IgD-negative memory B cell (primary cell): ENCODE results near the gene ECM1. TPM values are rescaled to one million over a fixed set of nuclear protein-coding genes. Genes with fewer than 3 reads are reported as not detected.
A peak's percentile ranks its signal among the peaks of the same experiment; 100 is the strongest.

ENCODE experiments used
- H3K27ac Mint-ChIP-seq, 3 donors: one replicate each; pipeline ENCODE4 v1.8.0; 2020 to 2022; ENCODE audit warnings: mild to moderate bottlenecking in 3 of 3, mixed read lengths in 3 of 3, moderate library complexity in 1 of 3
- H3K27me3 Mint-ChIP-seq: one replicate; pipeline ENCODE4 v1.8.0; 2021; ENCODE audit warnings: mixed read lengths
- H3K36me3 Mint-ChIP-seq: one replicate; pipeline ENCODE4 v1.8.0; 2020; ENCODE audit warnings: mild to moderate bottlenecking, mixed read lengths
- H3K4me1 Mint-ChIP-seq, 3 donors: one replicate each; pipeline ENCODE4 v1.8.0; 2020 to 2022; ENCODE audit warnings: mixed read lengths in 3 of 3, mild to moderate bottlenecking in 1 of 3
- H3K4me3 Mint-ChIP-seq, 4 donors: one replicate each; pipeline ENCODE4 v1.8.0; 2020 to 2022; ENCODE audit warnings: mild to moderate bottlenecking in 4 of 4, mixed read lengths in 4 of 4, moderate library complexity in 3 of 4
- H3K9me3 Mint-ChIP-seq, 3 donors: one replicate each; pipeline ENCODE4 v1.8.0; 2020 to 2021; ENCODE audit warnings: mixed read lengths in 3 of 3, mild to moderate bottlenecking in 1 of 3
- polyA plus RNA-seq: library from polyadenylated mRNA; unstranded; fragments of 300-500 nt; fragmentation: Illumina TruSeq; gene quantifications from one replicate; pipeline ENCODE4 v1.2.3, GENCODE V29; 2021

The ECM1 gene
- polyA plus RNA-seq, 1 donor from 2014 or later, result 0.11 TPM

DNA sequence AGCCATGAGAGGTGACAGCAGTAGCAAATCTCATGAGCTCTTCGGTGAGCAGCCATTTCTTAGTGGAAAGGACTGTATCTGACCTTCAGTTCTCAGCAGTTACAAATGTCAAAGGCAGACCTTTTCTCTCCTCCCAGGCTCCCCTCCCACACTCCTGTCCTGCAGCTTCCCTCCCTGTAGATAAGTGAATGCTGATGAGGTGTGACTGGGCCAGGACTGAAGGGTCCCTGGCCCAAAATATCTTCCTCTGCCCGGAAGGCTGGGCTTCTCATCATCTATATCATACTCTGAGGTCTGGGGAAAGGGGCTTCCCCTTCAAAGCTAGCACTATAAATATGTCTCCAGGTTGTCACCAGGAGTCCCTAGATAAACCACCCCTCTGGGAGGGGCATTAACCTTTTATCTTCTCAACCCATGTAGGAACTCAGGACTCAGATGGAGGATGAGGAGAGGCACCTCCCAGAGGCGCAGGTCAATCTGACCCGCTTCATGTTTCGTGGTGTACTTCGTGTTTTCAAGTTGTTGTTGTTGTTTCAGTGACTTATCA is 37.6 kb downstream of the ECM1 start:
- peaks cover 0 to 3% (median 0%) of the 10 kb centered on the region in 3 donors for H3K9me3 Mint-ChIP-seq
- H3K4me1 Mint-ChIP-seq, result peaks cover 3 to 7% (median 4%) of the 10 kb centered on the region in 3 donors
- H3K4me3 Mint-ChIP-seq, result no peak overlapping the region
- no peak overlapping the region for H3K27ac Mint-ChIP-seq
- H3K36me3 Mint-ChIP-seq, result no peaks in the 10 kb centered on the region
- peaks cover 25% of the 10 kb centered on the region for H3K27me3 Mint-ChIP-seq

DNA sequence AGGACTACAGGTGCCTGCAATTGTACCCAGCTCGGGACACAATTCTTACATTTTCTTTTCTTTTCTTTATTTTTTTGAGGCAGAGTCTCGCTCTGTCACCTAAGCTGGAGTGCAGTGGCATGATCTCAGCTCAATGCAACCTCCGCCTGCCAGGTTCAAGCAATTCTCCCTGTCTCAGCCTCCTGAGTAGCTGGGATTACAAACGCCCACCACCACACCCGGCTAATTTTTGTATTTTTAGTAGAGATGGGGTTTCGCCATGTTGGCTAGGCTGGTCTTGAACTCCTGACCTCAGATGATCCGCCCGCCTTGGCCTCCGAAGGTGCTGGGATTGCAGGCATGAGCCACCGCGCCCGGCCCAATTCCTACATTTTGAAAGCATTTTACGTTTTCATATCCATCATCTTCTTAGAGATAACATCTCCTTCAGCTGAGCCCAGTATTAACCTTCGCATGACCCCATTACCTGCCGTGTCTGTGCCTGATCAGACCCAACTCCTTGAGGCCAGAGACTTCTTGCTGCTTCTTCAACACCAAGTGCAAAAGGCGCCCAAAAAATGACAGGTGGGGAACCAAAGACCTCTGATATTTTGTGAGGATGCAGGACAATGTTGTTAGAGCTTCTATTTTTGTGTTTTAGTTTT is 38.5 kb downstream of the ECM1 start:
- Mint-ChIP-seq H3K27me3 (peaks cover 28% of the 10 kb centered on the region), H3K36me3 (no peaks in the 10 kb centered on the region), H3K4me1 (peaks cover 3 to 11% (median 9%) of the 10 kb centered on the region in 3 donors), H3K27ac (peak overlapping the region in 1 of 3 donors; percentile 39), H3K4me3 (no peak overlapping the region), H3K9me3 (peaks cover 0 to 3% (median 0%) of the 10 kb centered on the region in 3 donors)

DNA sequence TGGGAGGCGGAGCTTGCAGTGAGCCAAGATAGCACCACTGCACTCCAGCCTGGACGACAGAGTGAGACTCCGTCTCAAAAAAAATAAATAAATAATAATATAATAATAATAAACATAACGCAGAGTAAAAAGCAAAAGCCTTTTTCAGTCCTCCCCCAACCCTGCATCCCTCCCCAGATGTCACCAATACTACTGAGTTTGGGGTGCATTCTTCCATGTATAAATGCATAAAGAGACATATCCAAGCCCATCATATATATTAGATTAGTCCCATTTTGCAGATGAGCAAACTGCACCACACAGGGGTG is 40.4 kb downstream of the ECM1 start:
- H3K4me3 Mint-ChIP-seq, result peak overlapping the region; percentile 70 to 92 (median 81)

DNA sequence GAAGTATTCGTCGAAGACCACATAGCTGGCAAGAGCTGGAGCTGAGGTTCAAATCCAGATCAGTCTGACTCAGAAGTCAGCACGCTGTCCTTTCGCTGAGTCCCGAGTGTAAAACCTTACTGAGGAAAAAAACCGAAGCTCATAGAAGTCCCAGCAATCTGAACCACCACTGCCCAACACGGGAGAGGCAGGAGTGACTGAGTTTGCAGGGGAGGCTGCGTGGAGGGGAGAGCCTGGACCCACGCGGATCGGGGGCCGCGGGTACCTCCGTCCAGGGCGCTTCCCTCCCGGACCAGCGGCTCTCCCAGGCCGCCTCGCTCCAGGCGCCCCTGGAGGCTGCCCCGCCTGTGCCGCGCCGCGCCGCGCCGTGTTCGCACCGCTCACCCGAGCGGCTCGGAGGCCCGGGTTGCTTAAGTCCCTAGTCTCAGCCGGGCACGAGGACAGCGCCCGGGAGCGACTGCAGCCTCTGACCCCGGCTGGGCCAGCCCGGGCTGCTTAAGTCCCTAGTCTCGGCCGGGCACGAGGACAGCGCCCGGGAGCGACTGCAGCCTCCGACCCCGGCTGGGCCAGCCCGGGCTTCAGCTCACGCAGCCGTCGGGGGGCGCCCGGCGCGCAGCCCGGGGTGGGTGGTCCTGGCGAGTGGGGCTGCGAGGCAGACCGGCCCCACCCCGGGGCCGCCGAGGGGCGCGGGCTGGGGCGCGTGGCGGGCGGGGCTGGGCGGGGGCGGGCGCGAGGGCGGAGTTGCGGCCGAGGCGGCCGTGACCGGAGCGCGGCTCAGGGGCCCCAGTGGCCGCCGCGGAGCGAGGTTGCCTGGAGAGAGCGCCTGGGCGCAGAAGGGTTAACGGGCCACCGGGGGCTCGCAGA is 41.0 kb downstream of the ECM1 start, which contains the start of gene ADAMTSL4:
Gene ADAMTSL4, plus strand, starts transcription at position 777 of the 864 bp plus-strand sequence. CDS start 2,881 bp downstream, outside the sequence.
- Mint-ChIP-seq H3K27me3 (peaks cover 29% of the 10 kb centered on the region), H3K4me3 (peak within 1 kb of the TSS; percentile 75 to 92 (median 83)), H3K27ac (no peak within 1 kb of the TSS), H3K36me3 (no peaks in the 10 kb centered on the region), H3K4me1 (peaks cover 12 to 22% (median 13%) of the 10 kb centered on the region in 3 donors), H3K9me3 (peaks cover 0 to 3% (median 0%) of the 10 kb centered on the region in 3 donors)

More for the DNA sequence above, 40.4 kb downstream of the ECM1 start:
- Mint-ChIP-seq H3K36me3 (no peaks in the 10 kb centered on the region), H3K27me3 (peaks cover 34% of the 10 kb centered on the region), H3K9me3 (peaks cover 0 to 3% (median 0%) of the 10 kb centered on the region in 3 donors), H3K27ac (no peak overlapping the region), H3K4me1 (peaks cover 12 to 22% (median 13%) of the 10 kb centered on the region in 3 donors)

DNA sequence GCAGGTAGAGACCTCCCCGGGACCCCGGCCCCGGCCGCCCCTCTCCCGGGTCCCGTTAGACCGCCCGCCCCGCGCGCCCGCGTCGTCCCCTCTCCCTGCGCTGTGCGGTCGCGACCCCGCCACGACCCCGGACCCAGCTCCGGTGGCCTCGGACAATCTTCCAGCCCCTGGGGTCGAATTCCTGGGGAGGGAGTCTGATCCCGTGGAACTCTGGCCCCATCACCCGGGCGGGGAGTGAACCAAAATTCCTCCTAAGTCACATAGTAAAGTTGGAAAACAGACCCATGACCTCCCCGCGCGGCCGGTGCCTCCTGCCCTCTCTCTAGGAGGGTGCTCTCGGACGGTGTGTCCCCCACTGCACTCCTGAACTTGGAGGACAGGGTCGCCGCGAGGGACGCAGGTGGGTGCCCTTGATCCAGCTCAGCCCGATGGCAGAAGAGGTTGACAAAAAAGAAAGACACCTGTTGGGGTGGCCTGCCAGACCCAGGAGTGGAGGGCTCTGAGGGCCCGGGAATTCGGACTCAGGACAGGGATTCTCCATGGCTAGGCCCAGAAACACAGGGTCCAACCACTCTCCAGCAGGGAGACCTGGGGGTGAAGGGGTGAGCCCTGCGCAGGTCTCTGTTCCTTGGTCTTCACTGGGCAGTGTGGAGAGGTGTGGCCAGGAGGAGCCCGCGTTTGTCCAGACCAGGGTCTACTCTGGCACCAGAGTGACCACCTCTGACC is 41.8 kb downstream of the ECM1 start:
- H3K4me1 Mint-ChIP-seq, result peaks cover 12 to 22% (median 13%) of the 10 kb centered on the region in 3 donors
- peaks cover 29% of the 10 kb centered on the region for H3K27me3 Mint-ChIP-seq
- H3K9me3 Mint-ChIP-seq, result peaks cover 0 to 3% (median 0%) of the 10 kb centered on the region in 3 donors
- H3K27ac Mint-ChIP-seq, result no peak overlapping the region
- peak overlapping the region; percentile 68 to 88 (median 82) for H3K4me3 Mint-ChIP-seq
- peaks cover 2% of the 10 kb centered on the region for H3K36me3 Mint-ChIP-seq

DNA sequence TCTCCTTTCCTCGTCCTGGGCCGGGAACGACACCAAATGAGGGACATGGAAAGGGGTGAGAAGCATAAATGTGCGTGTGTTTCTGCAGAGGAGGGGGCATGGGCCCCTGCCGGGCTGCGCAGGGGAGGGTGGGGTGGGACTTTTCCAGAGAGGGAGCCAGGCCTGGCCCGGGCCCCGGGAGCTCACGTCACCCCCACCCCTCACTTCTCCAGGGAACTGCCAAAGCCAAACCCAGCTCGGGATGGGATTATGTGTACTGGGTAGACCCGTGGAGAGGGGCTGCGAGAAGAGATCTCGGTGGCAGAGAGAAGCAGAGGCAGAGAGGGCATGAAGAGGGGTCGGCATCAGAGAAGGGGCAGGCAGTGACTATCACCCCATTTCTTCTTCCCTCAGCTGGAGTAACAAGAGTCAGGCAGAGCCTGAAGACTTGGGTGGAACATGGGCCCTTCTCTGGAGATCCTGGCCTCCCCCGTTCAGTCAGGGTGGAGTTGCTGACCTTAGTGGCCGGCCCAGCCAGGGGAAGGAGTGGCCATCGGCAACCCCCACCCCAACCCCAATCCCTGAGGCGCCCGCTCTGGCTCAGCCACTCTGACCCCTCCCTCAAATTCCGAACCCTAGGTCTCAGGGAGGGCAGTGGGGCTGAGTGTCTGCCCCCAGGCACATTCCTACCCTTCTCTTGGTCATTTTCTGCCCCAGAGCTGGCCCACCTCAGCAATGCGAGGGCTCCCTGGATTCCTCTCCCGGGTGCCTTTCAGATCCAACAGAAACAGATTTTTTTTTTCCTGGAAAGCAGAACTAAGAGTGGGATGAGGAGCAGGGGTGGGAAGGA is 42.5 kb downstream of the ECM1 start:
- Mint-ChIP-seq H3K4me3 (peak overlapping the region; percentile 38 to 67 (median 52)), H3K9me3 (peaks cover 0 to 3% (median 0%) of the 10 kb centered on the region in 3 donors), H3K4me1 (peaks cover 12 to 22% (median 13%) of the 10 kb centered on the region in 3 donors), H3K36me3 (peaks cover 2% of the 10 kb centered on the region), H3K27me3 (peaks cover 29% of the 10 kb centered on the region), H3K27ac (no peak overlapping the region)

DNA sequence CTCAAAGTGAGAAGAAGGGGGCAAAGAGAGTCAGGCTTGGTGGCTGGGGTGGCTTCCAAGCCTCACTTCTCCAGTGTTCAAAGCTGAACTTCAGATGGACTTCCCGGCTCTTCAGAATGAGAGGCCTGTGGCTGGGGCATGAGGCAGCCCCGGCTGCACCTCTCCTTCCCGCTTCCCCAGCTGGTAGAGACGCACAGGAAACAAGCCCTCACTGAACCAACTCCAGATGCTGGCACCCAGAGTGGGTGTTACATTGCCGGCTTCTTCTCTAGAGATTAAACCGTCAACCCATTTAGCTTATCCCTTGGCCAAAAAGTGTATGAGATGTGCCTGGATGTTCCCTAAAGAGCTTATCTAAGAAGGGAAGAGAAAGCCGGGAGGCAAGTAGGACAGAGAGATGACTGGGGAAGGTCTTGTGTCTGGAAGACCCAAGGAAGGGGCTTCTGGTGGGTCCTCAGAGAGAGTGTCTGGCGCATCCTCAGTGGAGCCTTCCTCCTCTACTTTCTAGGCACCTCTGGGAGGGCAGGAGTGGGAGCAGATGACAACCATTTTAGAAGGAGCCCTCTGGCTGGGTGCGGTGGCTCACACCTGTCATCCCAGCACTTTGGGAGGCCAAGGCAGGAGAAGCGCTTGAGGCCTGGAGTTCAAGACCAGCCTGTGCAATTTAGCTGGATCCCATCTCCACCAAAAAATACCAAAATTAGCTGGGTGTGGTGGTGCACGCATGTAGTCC is 43.3 kb downstream of the ECM1 start:
- H3K36me3 Mint-ChIP-seq, result peaks cover 2% of the 10 kb centered on the region
- H3K27ac Mint-ChIP-seq, result peak overlapping the region in 1 of 3 donors; percentile 53
- peak overlapping the region in 2 of 4 donors; percentile 58 to 71 for H3K4me3 Mint-ChIP-seq

DNA sequence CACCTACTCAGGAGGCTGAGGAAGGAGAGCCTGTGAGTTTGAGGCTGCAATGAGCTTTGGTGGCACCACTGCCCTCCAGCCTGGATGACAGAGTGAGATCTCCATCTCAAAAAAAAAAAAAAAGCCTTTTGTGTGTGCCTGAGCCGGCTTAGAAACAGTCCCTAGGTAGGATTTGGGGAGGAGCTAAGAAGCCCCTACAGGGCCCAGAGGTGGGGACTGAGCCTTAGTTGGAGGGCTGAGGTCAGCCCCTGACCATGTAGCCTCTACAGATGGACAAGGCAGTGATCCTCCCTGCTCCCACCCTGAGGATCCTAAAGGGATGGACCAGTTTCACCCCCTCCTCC is 43.8 kb downstream of the ECM1 start:
- H3K36me3 Mint-ChIP-seq, result peaks cover 2% of the 10 kb centered on the region
- H3K4me1 Mint-ChIP-seq, result peaks cover 12 to 24% (median 13%) of the 10 kb centered on the region in 3 donors
- no peak overlapping the region for H3K27ac Mint-ChIP-seq
- peaks cover 19% of the 10 kb centered on the region for H3K27me3 Mint-ChIP-seq
- peak overlapping the region in 2 of 4 donors; percentile 58 for H3K4me3 Mint-ChIP-seq
- H3K9me3 Mint-ChIP-seq, result peaks cover 0 to 3% (median 0%) of the 10 kb centered on the region in 3 donors

More for the DNA sequence above, 43.3 kb downstream of the ECM1 start:
- Mint-ChIP-seq H3K4me1 (peaks cover 12 to 24% (median 13%) of the 10 kb centered on the region in 3 donors), H3K27me3 (peaks cover 23% of the 10 kb centered on the region), H3K9me3 (peaks cover 0 to 3% (median 0%) of the 10 kb centered on the region in 3 donors)

DNA sequence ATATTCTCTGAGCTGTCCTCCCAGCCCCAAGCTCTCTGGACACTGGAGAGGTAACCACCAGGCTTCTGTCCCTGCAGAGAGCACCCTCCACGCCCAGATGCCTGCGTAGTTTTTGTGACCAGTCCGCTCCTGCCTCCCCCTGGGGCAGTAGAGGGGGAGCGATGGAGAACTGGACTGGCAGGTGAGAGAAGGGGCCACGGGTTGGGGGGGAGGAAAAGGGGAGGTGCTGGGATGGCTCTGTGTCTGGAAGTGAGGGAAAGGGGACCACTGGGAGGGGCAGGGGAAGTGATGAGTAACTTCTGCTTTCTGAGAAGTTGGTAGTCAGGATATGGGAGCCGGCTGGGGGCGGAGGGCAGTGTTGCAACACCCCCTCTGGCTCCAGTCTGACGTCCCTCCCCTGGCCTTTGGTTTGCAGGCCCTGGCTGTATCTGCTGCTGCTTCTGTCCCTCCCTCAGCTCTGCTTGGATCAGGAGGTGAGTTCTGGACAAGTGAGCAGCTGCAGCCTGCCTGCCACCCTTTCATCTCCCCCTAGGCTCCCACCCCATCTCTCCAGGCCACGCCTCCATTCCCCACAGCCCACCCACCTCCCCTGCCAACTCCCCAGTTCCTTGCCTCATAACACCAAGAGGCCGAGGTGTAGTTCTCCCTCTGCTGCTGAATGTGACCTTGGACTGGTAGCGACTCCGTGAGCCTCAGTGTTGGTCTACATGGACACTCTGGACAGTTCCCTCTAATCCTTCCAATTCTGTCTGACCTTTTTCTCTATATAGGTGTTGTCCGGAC is 44.4 kb downstream of the ECM1 start:
- H3K36me3 Mint-ChIP-seq, result peaks cover 2% of the 10 kb centered on the region
- H3K27me3 Mint-ChIP-seq, result peaks cover 18% of the 10 kb centered on the region
- peaks cover 12 to 22% (median 13%) of the 10 kb centered on the region in 3 donors for H3K4me1 Mint-ChIP-seq
- H3K9me3 Mint-ChIP-seq, result peaks cover 0 to 3% (median 0%) of the 10 kb centered on the region in 3 donors
- H3K4me3 Mint-ChIP-seq, result peak overlapping the region in 1 of 4 donors; percentile 89
- peak overlapping the region in 2 of 3 donors; percentile 43 to 65 for H3K27ac Mint-ChIP-seq

DNA sequence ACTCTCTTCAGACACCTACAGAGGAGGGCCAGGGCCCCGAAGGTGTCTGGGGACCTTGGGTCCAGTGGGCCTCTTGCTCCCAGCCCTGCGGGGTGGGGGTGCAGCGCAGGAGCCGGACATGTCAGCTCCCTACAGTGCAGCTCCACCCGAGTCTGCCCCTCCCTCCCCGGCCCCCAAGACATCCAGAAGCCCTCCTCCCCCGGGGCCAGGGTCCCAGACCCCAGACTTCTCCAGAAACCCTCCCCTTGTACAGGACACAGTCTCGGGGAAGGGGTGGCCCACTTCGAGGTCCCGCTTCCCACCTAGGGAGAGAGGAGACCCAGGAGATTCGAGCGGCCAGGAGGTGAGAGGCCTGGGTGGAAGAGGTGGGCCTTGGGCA is 45.0 kb downstream of the ECM1 start:
- H3K36me3 Mint-ChIP-seq, result peaks cover 2% of the 10 kb centered on the region
- peaks cover 12 to 22% (median 13%) of the 10 kb centered on the region in 3 donors for H3K4me1 Mint-ChIP-seq
- H3K4me3 Mint-ChIP-seq, result peak overlapping the region in 1 of 4 donors; percentile 89
- H3K27ac Mint-ChIP-seq, result peak overlapping the region in 2 of 3 donors; percentile 43 to 65
- peaks cover 18% of the 10 kb centered on the region for H3K27me3 Mint-ChIP-seq
- H3K9me3 Mint-ChIP-seq, result peaks cover 0 to 3% (median 0%) of the 10 kb centered on the region in 3 donors

DNA sequence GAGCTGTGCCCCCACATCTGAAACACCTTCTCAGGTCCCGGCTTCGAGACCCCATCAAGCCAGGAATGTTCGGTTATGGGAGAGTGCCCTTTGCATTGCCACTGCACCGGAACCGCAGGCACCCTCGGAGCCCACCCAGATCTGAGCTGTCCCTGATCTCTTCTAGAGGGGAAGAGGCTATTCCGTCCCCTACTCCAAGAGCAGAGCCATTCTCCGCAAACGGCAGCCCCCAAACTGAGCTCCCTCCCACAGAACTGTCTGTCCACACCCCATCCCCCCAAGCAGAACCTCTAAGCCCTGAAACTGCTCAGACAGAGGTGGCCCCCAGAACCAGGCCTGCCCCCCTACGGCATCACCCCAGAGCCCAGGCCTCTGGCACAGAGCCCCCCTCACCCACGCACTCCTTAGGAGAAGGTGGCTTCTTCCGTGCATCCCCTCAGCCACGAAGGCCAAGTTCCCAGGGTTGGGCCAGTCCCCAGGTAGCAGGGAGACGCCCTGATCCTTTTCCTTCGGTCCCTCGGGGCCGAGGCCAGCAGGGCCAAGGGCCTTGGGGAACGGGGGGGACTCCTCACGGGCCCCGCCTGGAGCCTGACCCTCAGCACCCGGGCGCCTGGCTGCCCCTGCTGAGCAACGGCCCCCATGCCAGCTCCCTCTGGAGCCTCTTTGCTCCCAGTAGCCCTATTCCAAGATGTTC is 45.6 kb downstream of the ECM1 start:
- peaks cover 0 to under 1% (median 0%) of the 10 kb centered on the region in 3 donors for H3K9me3 Mint-ChIP-seq
- H3K4me1 Mint-ChIP-seq, result peaks cover 9 to 20% (median 10%) of the 10 kb centered on the region in 3 donors
- peaks cover 2% of the 10 kb centered on the region for H3K36me3 Mint-ChIP-seq
- H3K4me3 Mint-ChIP-seq, result no peak overlapping the region
- H3K27ac Mint-ChIP-seq, result no peak overlapping the region
- H3K27me3 Mint-ChIP-seq, result peaks cover 15% of the 10 kb centered on the region

DNA sequence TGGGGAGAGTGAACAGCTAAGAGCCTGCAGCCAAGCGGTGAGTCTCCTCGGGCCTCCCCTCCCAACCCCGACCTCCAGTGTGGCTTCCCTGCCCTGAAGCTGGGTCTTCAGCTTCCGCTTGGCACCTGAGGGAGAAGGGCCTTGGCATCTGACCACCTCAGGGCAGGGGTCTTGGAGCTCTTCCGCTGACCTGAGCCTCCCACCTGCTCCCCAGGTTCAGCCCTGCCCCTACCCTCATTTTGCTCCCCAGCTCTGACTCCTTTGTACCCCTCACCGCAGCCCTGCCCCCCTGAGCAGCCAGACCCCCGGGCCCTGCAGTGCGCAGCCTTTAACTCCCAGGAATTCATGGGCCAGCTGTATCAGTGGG is 46.2 kb downstream of the ECM1 start:
- Mint-ChIP-seq H3K9me3 (no peaks in the 10 kb centered on the region), H3K27ac (no peak overlapping the region), H3K27me3 (peaks cover 14% of the 10 kb centered on the region), H3K4me1 (peaks cover 9 to 19% (median 9%) of the 10 kb centered on the region in 3 donors), H3K4me3 (no peak overlapping the region), H3K36me3 (peaks cover 2% of the 10 kb centered on the region)
